ENCODE results near the gene CACNA1G. TPM values are rescaled to one million over a fixed set of nuclear protein-coding genes. Genes with fewer than 3 reads are reported as not detected.
A peak's percentile ranks its signal among the peaks of the same experiment; 100 is the strongest.

The CACNA1G gene
- total RNA-seq, 3 donors from 2014 or later, result 0.32 to 2.6 (median 2.3) TPM

DNA sequence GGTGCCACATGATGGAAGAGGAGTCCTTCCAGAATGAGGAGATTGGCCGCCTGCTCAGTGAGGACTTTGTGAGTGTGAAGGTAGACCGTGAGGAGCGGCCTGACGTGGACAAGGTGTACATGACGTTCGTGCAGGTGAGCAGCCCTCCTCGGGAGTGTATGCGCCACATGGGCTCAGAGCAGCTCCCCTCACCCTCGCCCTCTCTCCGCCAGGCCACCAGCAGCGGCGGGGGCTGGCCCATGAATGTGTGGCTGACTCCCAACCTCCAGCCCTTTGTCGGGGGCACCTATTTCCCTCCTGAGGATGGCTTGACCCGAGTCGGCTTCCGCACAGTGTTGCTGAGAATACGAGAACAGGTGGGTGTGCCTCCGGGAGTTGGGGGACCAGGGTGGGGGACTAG, 11.7 kb upstream of the CACNA1G start:
- H3K9me3 ChIP-seq, result no peaks in the 10 kb centered on the region
- no peaks in the 10 kb centered on the region for H3K27me3 ChIP-seq
- intact Hi-C loops (cut with DNase I; ENCODE audit: low total_unique reads), result loop anchor here (10.0 kb wide), 1 partner anchor 296 kb away; no protein-coding TSS in a partner anchor
- no peak for TF ChIP-seq POLR2AphosphoS5 (IDR thresholded peaks at IDR 0.05)
- TF ChIP-seq, protein P1, sequence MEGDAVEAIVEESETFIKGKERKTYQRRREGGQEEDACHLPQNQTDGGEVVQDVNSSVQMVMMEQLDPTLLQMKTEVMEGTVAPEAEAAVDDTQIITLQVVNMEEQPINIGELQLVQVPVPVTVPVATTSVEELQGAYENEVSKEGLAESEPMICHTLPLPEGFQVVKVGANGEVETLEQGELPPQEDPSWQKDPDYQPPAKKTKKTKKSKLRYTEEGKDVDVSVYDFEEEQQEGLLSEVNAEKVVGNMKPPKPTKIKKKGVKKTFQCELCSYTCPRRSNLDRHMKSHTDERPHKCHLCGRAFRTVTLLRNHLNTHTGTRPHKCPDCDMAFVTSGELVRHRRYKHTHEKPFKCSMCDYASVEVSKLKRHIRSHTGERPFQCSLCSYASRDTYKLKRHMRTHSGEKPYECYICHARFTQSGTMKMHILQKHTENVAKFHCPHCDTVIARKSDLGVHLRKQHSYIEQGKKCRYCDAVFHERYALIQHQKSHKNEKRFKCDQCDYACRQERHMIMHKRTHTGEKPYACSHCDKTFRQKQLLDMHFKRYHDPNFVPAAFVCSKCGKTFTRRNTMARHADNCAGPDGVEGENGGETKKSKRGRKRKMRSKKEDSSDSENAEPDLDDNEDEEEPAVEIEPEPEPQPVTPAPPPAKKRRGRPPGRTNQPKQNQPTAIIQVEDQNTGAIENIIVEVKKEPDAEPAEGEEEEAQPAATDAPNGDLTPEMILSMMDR (IDR thresholded peaks at IDR 0.05), result no peak
- no peak for TF ChIP-seq POLR2A (IDR thresholded peaks at IDR 0.05)
- H3K36me3 ChIP-seq, result no peaks in the 10 kb centered on the region
- H3K4me3 ChIP-seq, result no peak overlapping the region
- no peak overlapping the region for H3K27ac ChIP-seq
- peaks cover 0 to 3% of the 10 kb centered on the region in 2 donors for H3K4me1 ChIP-seq
- DNase-seq (ENCODE audit: low spot score in 2 of 2), result no peak

DNA sequence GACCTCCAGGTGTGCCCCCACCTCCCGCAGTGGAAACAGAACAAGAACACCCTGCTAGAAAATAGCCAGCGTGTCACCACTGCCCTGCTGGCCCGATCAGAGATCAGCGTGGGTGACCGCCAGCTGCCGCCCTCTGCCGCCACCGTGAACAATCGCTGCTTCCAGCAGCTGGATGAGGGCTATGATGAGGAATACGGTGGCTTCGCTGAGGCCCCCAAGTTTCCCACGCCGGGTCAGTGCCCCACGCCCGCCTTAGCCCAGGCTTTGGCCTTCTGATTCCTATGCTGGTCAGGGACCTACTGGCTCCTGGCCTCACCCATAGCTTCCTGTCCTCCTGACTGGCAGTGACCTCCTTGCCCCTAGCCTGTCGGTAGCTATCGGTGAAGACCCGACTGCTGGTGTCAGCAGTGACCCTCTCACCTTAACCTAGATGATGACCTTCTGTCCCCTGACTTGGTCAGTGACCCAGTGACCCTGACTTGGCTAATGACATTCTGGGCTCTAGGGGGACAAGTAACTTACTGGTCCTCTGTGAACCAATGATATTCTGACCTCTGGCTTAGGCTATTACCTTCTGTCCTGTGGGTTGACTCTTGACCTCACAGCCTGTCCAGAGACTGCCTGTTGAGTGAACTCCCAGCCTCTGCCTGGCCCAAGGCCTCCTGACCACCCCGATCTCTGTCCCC, 11.1 kb upstream of the CACNA1G start:
- no peaks in the 10 kb centered on the region for H3K9me3 ChIP-seq
- no peak for DNase-seq (ENCODE audit: low spot score in 2 of 2)
- no peaks in the 10 kb centered on the region for H3K36me3 ChIP-seq
- no peak overlapping the region for H3K4me3 ChIP-seq
- H3K27ac ChIP-seq, result no peak overlapping the region
- intact Hi-C loops (cut with DNase I; ENCODE audit: low total_unique reads), result loop anchor here (10.0 kb wide), 1 partner anchor 295 kb away; no protein-coding TSS in a partner anchor
- H3K27me3 ChIP-seq, result no peaks in the 10 kb centered on the region
- H3K4me1 ChIP-seq, result peaks cover 0 to 3% of the 10 kb centered on the region in 2 donors
- TF ChIP-seq POLR2A (IDR thresholded peaks at IDR 0.05) (no peak), POLR2AphosphoS5 (IDR thresholded peaks at IDR 0.05) (no peak)
- TF ChIP-seq, protein P1 (IDR thresholded peaks at IDR 0.05), result no peak

DNA sequence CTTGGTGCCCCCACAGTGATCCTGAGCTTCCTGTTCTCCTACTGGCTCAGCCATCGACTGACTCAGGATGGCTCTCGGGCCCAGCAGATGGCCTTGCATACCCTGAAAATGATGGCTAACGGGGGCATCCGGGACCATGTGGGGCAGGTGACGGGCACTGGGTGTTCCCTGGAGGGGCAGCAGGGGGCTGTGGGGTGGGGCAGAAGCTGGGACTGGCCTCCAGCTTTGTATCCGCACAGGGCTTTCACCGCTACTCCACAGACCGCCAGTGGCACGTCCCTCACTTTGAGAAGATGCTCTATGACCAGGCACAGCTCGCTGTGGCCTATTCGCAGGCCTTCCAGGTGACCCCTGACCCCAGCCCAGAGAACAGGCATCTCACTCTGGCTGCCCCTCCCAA, 10.5 kb upstream of the CACNA1G start:
- TF ChIP-seq POLR2AphosphoS5 (IDR thresholded peaks at IDR 0.05) (no peak), POLR2A (IDR thresholded peaks at IDR 0.05) (no peak)
- TF ChIP-seq, protein P1 (IDR thresholded peaks at IDR 0.05), result no peak
- peak overlapping the region; percentile 57 to 76 for H3K27ac ChIP-seq

DNA sequence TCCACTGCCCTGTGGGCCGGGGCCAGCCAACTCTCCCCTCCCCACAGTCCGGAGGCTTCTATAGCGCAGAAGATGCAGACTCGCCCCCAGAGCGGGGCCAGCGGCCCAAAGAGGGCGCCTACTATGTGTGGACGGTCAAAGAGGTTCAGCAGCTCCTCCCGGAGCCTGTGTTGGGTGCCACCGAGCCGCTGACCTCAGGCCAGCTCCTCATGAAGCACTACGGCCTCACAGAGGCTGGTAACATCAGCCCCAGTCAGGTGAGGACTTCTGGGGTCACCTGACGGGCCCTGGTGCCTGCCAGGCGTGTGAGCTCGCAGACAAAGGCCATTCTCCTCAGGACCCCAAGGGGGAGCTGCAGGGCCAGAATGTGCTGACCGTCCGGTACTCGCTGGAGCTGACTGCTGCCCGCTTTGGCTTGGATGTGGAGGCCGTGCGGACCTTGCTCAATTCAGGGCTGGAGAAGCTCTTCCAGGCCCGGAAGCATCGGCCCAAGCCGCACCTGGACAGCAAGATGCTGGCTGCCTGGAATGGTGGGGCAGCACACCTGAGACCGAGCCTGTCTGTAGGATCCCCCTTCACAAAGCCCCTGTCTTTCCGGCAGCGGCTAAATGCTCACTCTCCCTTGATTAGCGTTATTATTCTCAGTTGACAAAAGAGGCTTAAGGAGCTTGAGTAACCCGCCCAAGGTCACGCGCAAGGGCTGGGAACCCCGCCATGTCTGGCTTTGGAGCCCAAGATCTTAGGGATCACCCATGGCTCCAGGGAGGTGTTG, 9.7 kb upstream of the CACNA1G start:
- H3K9me3 ChIP-seq, result no peaks in the 10 kb centered on the region
- peak overlapping the region; percentile 57 to 76 for H3K27ac ChIP-seq
- no peaks in the 10 kb centered on the region for H3K36me3 ChIP-seq
- no peak overlapping the region for H3K4me3 ChIP-seq
- no peaks in the 10 kb centered on the region for H3K27me3 ChIP-seq
- intact Hi-C loops (cut with DNase I; ENCODE audit: low total_unique reads), result no loop called here
- H3K4me1 ChIP-seq, result peaks cover 0 to 3% of the 10 kb centered on the region in 2 donors
- peak; percentile 55 to 77 for DNase-seq (ENCODE audit: low spot score in 2 of 2)
- TF ChIP-seq POLR2AphosphoS5 (IDR thresholded peaks at IDR 0.05) (peak in 1 of 3 donors; percentile 23), POLR2A (IDR thresholded peaks at IDR 0.05) (no peak)
- TF ChIP-seq, protein P1 (IDR thresholded peaks at IDR 0.05), result peak; percentile 34 to 80 (median 63)

More for the DNA sequence above, 10.5 kb upstream of the CACNA1G start:
- Histone ChIP-seq H3K27me3 (no peaks in the 10 kb centered on the region), H3K9me3 (no peaks in the 10 kb centered on the region), H3K36me3 (no peaks in the 10 kb centered on the region), H3K4me3 (no peak overlapping the region), H3K4me1 (peaks cover 0 to 3% of the 10 kb centered on the region in 2 donors)
- no peak for DNase-seq (ENCODE audit: low spot score in 2 of 2)
- intact Hi-C loops (cut with DNase I; ENCODE audit: low total_unique reads), result loop anchor here (10.0 kb wide), 1 partner anchor 295 kb away; no protein-coding TSS in a partner anchor

DNA sequence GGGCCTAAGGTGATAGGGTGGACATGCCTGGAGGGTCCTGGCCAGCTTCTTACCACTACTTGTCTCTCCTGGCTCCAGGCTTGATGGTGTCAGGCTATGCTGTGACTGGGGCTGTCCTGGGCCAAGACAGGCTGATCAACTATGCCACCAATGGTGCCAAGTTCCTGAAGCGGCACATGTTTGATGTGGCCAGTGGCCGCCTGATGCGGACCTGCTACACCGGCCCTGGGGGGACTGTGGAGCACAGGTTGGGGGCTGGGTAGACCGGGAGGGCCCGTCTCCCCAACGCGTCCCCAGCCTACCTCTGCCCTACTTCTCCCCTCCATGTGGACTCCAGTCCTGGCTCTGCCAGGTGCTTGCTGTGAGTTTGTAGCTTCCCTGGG, 9.1 kb upstream of the CACNA1G start:
- Histone ChIP-seq H3K4me1 (peaks cover 0 to 3% of the 10 kb centered on the region in 2 donors), H3K27me3 (no peaks in the 10 kb centered on the region), H3K4me3 (no peak overlapping the region), H3K36me3 (no peaks in the 10 kb centered on the region), H3K9me3 (no peaks in the 10 kb centered on the region), H3K27ac (peak overlapping the region in 1 of 2 donors; percentile 76)
- no peak for DNase-seq (ENCODE audit: low spot score in 2 of 2)
- intact Hi-C loops (cut with DNase I; ENCODE audit: low total_unique reads), result no loop called here
- no peak for TF ChIP-seq POLR2A (IDR thresholded peaks at IDR 0.05)
- TF ChIP-seq, protein P1 (IDR thresholded peaks at IDR 0.05), result no peak
- no peak for TF ChIP-seq POLR2AphosphoS5 (IDR thresholded peaks at IDR 0.05)

Measured in breast epithelium (tissue), 4 donors.